Fibroblast of skin of left quadriceps (primary cell): ENCODE measurements around the gene GHR.

Source experiments
- DNase-seq, 2 experiments: peaks; one replicate each; pipeline ENCODE4 v3.0.0-alpha.2; 2013; ENCODE audit warnings: low read depth in 2 of 2

Gene GHR

DNA sequence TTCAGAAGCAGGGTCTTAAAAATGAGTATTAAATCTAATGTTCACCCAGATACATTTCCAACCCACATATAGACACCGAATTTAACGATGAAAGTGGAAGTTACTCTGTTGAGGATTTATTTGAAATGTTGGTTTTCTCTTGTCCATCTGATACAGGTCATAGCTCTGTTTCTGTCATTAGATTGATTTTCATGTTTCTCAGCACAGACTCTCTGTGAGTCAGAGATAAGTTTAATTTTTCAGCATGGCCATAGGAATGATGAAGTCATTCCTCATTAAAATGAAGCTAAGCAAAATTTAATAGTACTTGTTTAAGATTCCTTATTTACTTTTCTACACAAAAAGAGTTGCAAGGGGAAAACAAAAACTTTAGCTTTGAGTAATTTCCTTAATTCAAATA, 38.8 kb downstream of the GHR start:
- no peak for DNase-seq

DNA sequence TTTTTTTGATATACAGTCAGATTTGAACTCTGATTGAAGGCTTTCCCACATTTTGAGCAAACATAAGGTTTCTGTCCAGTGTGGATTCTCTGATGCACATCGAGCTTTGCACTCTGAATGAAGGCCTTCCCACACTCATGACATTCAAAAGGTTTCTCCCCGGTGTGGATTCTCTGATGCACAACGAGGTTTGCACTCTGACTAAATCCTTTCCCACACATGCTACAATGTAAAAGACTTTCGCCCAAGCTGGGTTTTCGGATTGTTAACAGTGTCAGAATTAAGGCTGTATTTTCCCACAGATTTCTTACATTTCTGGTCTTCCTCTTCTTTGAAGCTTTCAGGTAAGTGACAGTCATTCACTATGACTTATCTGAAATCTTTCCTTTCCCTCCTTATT, 44.3 kb downstream of the GHR start:
- DNase-seq, result no peak

DNA sequence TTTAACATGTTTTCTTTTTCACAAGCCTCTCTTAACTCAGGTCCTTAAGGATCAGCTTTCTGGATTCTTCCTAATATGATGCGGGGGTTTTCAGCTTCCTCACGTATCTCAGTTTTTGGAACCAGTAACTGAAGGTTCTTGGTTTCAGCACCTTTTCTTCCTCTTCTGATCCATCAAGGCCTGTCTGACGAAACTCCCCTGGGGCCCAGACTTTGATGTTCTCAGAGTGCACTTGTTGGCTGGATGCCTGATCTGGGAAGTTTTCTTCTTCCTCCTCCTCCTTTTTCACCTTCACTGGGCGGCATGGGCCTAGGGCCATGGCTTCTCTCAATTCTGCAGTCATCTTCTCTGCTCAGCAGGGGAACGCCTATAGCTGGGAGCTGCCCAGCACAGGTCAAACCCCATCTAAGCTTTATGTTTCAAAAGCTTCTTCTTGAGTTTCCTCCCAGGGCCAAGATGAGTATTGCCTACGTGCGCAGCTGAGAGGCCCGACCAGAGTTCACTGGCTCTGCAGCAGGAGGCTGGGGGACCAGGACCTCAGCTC, 44.8 kb downstream of the GHR start:
- DNase-seq, result no peak

DNA sequence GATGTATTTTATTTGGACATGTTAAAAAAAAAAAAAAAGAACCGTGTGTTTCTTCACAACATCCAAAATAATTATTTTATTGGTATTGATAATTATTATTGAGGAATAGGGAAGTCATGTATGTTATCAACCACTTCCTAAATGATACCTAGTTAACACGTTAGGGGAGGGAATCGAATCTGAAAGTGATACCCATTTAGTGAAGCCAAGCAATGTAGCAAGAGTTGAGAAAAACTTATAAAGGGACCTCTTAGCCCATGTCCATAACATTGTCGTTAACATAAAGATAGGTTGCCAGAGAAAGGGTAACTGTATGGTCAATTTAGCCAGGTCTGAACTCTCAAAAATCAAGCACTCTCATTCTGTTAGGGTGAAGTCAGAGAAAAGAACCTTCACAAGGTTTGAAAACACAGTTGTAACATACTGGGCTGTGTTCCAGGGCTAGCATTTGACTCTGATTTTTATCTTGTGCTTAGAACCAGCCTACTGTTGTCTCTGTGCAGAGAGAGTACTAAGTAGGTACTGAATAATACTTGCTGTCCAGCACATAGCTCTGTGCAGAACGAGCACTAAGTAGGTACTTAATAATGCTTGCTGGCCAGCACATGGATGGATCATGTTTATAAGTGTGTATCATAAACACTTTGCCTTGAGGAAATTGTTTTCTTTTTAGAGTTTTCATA, 60.4 kb downstream of the GHR start:
- no peak for DNase-seq

DNA sequence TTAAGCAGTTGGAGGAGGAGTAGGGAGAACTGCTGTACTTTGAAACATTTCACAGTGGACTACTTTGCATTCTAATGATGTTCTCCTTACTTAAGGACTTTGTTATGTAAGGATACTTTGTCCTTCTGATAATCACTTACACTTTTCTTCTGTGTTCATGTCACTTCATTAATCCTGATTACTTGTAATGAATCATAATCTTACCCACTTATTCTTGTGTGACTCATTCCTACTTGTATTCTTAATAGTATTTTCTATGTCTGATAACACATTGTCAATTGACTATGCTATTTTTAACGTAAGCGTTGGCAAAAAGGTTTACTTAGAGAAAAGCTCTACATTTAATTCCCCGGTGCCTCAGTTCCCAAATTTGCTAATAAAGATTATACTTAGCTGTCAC, 63.8 kb downstream of the GHR start:
- no peak for DNase-seq

DNA sequence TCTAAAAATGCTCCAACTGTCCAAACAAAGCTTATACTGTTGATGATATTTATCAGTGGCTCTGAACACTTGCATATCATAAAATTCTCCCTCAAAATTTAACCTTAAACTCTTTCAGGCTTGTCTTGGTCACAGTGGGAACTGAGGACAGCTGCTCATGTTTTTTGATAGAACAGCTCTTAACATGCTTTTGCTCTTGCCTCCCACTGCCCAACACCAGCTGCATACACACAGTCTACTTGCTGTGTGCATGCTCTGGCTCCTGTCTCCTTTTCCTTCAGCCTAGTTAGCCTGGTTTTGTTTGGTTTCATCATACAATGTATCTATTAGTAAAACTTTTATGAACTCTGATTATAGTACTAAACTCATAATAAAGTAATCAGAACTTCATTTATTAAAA, 64.6 kb downstream of the GHR start:
- DNase-seq, result no peak

DNA sequence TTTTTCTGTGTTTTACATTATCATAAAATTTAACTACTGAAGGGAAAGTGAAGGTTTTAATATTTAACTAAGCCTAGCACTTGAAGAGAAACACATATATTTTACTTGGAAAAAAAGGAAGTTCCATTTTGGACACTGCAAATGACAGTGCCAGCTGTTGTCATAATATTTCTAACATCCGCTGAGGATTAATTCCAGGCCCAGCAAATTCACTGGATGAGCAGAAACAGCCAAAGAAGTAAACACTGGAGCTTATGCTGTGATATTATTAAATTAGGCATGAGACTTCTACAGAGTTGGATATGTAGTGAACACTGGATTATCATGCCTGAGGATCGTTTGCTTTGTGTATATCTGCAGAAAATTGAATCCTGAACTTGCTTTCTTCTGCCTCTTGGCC, 67.6 kb downstream of the GHR start:
- no peak for DNase-seq

DNA sequence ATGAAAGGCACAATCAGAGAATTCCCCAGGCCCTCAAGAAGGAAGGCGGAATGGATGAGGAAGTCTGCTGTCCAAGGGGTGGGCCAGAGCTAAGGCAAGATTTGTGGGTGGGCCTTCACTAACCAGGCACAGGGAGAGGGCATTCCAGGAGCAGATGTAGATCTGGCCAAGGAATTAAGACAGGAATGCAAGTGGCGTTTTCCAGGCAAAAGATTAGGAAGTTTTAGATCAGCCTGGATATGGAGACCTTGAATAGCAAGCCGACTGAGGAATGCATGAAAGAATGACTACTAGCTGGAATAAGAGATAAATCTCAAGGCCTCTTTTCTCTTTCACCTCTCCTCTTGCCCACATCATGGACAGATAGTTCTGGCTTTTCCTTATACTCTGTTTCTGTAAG, 68.5 kb downstream of the GHR start:
- peak; percentile 14 to 22 for DNase-seq

DNA sequence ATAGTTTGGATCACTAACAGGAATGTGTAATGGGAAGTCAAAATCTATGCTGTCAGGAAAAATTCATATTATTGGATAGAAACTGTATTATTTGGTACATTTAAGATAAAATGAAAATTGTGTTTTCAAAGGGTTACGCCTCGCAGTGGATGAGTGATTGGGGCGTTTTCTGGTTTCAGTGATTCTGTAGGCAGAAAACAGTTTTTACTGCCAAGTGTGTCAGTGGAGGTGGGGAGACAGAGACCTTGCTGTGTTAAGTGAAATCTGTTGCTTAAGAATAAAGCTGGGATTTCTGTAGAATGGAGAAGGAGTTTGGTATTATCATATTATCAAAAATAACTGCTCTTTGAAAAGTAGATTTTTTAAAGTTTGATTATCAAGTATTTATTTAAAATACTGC, 69.7 kb downstream of the GHR start:
- no peak for DNase-seq

DNA sequence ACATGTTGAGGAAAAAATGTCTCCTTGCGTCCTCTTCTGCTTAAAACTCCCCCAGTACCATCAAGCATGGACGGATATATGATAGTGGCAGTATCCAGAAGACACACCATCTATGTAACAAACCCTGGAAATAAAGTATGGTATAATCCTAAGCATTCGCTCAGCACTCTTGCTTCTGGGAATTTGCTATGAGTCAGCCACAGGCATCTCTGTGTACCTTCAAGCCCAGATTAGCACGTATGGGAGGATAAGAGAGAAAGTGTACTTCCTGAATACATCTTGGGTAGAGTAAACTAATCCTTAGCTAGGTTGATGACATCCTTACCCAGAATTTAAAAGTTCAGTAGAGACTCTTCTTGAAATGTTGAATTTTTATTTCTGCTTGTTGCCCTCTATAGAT, 71.2 kb downstream of the GHR start:
- no peak for DNase-seq

DNA sequence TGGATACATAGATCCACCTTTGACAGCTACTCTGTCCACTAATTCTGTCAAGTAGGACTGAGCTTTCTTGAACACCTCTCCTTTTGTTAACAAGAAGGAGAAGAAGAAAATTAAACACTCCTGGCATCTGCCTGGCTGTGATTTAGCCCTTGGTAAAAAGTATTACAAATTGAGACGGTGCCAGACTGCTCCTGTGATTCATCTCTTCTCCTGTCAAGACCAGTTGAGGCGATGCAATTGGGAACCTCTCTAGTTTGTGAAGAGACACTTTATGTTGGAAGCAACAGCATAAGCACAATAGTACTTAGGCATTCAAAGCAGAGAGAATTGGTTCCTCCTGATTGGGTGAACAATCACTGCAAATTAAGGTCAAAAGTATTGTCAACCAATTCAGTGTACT, 72.7 kb downstream of the GHR start:
- DNase-seq, result peak in 1 of 2 experiments; percentile 11

DNA sequence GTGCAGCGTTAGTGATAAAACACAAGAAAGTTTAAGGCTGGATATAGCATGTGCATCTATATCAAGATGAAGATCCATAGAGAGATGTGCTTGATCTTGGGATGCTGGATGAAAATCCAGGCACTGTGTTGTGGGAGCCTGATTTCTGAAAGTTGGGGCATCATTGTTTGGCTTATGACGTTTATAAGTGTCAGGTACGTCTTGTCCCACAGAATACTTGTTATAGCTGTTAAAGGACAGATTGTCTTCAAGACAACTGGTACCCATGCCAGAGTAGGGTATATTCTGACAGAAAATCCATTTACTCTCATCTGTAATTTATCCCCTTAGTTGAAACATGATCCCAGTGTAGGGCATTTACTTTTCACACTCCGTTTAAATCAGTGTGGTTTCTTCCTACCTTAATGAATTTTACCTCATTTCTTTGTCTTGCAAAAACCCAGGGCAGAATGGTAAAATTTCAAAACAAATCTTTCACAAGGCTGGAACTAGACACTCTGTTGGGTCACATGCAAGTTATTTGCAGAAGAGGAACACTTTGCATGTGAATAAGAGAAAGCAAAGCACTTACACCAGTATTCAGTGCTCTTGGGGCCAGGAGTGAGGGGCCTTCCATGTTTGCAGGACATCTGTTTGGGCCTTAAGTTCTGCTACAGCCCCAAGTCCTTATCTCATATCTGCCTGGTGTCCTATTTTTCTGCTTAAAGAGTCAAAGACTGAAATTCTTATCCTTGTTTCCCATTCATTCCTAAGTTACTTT, 73.3 kb downstream of the GHR start:
- DNase-seq, result no peak

DNA sequence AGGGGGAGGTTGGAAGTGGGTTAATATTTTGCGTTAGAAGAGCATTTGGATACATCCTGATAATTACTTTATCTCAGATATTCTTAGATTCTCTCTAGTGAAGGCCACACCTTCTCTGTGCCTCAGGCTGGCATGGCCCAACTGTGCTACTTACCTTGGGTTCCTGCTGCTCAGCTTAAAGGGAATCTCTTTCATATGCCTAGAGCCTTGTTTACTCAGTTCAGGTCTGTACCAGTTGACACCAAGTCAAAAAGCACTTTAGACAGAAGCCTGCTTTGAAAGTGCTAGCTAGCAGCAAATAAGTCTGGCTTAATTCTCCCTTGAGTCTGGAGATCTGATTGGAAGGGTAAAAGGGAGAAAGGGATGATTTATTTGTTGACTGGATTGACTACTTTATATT, 74.8 kb downstream of the GHR start:
- DNase-seq, result no peak

DNA sequence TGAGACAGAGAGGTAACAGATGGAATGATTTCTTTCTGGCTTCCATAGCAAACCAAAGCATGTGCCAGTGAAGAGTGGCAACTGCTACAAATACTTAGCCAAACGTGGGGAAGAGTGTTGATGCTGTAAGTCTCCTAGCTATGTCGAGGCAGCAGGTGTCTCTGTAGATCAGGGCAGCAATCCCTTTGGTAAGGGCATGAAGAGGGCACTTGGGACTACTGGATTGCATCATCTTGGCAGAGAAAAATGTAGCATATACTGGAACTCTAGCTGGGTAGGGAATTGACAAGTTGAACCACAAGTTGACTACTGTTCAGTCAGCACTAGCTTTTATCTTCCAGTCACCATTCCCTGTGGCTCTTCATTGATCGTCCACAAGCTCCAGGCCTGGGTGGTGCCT, 75.8 kb downstream of the GHR start:
- DNase-seq, result no peak

DNA sequence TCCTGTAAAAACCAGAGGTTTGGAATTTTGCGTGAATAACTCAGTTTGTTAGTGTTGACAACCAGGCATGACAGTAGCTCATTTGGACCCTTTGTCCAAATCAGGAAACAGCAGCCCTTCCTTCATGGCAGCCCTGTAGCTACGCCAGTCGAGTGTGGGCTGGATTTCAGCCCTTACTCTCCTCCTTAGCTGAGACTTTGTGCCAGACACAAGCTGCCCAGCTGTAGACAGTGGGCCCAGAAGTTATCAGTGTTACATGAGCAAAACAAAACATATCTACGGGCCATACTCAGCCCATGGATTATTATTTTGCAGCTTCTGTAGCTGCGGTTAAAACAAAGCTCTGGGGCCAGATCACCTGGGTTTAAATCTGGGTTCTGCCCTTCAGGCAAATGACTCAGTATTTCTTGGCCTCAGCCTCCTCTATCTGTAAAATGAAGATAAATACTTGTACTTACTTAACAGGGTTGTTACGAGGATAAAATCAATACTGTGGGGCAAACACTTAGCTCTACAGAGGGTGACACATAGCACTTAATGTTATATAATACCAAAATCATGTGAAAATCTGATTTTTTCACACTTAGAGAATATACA, 76.9 kb downstream of the GHR start:
- DNase-seq, result no peak

DNA sequence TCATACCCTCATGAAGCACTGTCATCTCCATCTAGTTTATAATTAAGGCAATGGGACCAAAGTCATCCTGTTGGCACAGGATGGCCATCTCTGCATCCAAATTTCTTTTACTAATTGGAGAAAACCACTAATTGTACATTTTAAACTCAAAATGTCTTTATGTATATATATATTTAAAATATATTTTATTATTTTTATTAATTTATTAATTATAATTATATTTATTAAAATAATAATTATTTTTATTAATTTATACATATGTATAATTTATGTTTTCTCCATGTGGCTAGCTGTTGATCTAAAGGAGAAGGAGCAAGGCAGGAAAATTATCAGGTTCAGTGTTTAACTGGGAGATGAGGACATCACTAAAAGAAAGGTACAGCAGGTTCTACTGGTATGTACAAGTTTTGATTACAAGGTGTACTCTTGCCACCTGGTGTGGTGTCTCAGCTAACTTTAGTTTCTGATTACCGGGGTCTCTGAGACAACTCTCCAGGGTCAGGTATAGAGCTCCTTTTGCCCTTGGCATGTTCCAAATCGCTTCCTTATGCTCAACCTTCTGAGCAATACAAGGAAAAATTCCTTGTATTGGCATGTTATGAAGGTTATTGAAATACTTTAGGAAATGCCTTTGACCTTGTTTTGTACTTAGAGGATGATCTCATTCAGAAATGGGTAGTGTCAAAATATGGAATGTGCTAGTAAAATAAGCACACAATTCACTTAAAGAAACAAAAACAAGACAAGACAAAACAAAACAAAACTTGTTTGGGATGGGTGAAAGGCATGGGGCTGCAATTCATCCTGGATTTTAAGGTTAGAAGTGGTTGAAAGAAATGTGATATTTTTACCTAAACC, 79.6 kb downstream of the GHR start:
- no peak for DNase-seq

DNA sequence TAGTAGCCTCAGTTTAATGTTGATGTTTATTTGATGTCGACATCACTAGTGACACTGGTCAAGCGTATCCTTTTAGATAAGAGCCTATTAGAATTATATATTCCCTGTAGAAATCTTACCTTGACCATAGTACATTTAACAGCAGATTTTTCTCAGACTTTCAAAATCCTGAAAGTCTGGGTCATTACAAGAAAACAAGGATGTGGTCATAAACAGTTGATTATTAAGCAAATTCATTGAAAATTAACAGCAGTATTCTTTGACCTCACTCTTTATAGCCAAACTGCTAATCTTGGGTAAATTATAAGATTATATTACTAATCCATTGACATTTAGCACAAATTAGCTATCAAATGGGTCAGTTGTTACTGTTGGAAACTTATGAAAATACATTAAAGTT, 83.4 kb downstream of the GHR start:
- DNase-seq, result no peak

DNA sequence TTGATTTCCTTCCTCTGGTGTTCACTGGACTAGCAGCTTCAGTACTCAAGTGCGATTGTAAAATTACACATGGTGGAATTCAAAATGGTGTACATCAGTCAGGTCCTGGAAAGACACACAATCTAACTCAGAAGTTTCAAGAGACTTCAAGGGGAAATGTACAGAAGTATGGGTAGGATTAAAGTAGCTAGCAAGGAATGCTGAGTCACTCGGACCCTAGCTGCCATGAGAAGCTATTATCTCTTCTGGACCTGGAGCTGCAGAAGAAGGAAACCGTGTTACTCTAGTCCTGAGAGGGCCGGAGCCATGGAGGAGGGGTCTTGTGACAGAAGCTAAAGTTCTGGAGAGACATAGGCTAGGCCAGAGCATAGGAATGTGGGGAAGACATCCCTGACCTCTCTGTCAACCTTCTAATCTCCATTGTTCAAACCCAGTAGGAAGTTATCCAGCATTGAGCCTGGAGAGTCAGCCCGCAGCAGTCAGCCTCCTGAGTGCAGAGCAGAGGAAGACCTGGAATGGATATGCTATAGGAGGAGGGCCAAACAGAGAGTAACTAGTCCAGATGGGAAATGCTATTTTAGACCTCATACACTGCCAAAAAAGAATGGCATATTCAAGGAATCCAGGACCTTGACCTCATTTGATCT, 84.3 kb downstream of the GHR start:
- no peak for DNase-seq

DNA sequence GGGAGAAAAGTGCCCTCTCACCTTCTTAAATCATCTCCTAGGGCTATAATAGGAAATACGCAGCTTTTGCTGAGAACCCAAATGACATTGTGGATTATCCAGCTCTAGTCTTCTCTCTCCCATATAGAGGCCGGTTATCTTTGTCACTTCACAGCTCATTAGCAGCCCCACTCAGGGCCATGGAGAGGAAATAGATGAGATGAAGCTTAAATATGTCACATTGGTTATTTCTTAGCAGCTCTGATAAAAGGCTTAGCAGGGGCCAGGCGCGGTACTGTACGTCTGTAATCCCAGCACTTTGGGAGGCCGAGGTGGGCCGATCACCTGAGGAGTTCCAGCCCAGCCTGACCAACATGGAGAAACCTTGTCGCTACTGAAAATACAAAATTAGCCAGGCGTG, 90.0 kb downstream of the GHR start:
- no peak for DNase-seq

DNA sequence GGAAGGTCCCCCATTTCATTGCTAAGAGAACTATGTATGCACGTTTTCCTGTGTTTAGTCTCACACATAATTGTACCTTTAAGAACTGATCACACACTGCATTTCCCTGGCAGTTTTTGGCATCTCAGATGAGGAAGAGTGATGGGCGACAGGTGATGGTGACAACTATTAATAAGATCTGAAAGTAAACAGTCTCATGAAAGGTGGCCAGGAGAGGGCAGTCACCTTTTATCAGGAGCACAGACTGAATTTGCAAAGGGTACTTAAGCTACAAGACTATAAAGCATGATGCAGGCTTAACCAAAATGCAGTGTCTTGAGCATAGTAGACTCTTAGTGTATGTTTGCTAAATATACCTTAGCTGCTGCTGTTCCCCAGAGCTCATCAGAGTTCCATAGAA, 91.5 kb downstream of the GHR start:
- no peak for DNase-seq

DNA sequence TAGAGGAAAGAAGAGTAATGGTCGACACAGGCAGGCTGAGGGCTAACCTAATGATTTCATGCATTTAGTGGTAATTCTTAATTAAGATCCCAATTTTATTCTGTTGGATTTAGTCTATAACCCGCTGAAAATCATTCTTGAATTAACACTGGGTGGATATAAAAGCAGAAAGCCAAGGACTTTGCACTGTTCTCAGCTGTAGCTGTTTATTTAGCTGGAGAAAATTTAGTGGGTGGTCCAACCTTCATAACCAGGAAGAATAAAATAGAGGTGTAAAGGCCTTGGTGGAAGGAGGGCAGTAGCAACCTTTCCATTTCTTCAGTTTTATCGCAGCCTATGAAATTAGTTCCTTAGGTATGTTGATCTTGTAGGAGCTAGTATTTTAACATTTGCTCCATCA, 92.3 kb downstream of the GHR start:
- no peak for DNase-seq
